ENCODE results near the gene PHKB. TPM values are rescaled to one million over a fixed set of nuclear protein-coding genes. Genes with fewer than 3 reads are reported as not detected.

Gene PHKB
- polyA plus RNA-seq, 1 donor from 2014 or later, result 99.5 TPM

GRCh38 chr16:47697826-47698225, 236.7 kb downstream of the PHKB start:
- Histone ChIP-seq H3K27me3 (ENCODE audit: insufficient read depth, low read depth, low read length) (no peaks in the 10 kb centered on the region), H3K27ac (ENCODE audit: low read length) (no peak overlapping the region), H3K9ac (ENCODE audit: low read length) (no peak overlapping the region), H4K20me1 (ENCODE audit: insufficient read depth) (no peaks in the 10 kb centered on the region), H3K4me3 (ENCODE audit: low read length) (no peak overlapping the region), H3K79me2 (replicated peaks; ENCODE audit: insufficient read depth, low read length) (no peaks in the 10 kb centered on the region), H3K4me2 (ENCODE audit: low read length) (no peak overlapping the region), H2AFZ (ENCODE audit: low read depth, low read length) (no peak overlapping the region), H3K9me3 (ENCODE audit: low read length) (no peaks in the 10 kb centered on the region), H3F3A (ENCODE audit: insufficient read depth, low read length, poor library complexity, severe bottlenecking) (no peaks in the 10 kb centered on the region), H3K36me3 (ENCODE audit: insufficient read depth, low read length) (peaks cover 7% of the 10 kb centered on the region), H3K9me2 (ENCODE audit: insufficient read depth, low read length) (no peaks in the 10 kb centered on the region)
- no peak for TF ChIP-seq RAD21 (conservative IDR thresholded peaks at IDR 0.05)
- no peak for TF ChIP-seq EZH2 (IDR thresholded peaks at IDR 0.05; ENCODE audit: borderline replicate concordance, insufficient read depth, low read length, poor library complexity, severe bottlenecking)
- no peak for TF ChIP-seq EP300 (conservative IDR thresholded peaks at IDR 0.05; ENCODE audit: poor library complexity, severe bottlenecking)
- TF ChIP-seq CTCF (IDR thresholded peaks at IDR 0.05; ENCODE audit: poor library complexity, severe bottlenecking), result no peak
- no peak for TF ChIP-seq POLR2AphosphoS5 (IDR thresholded peaks at IDR 0.05)
- no peak for TF ChIP-seq TAF1 (IDR thresholded peaks at IDR 0.05; ENCODE audit: low read depth)
- TF ChIP-seq SMC3 (conservative IDR thresholded peaks at IDR 0.05; ENCODE audit: poor library complexity), result no peak
- TF ChIP-seq REST (IDR thresholded peaks at IDR 0.05; ENCODE audit: borderline replicate concordance), result no peak
- TF ChIP-seq MXI1 (conservative IDR thresholded peaks at IDR 0.05; ENCODE audit: poor library complexity, severe bottlenecking), result no peak

- no peak overlapping the region for H3K9ac ChIP-seq (ENCODE audit: low read length)
- H4K20me1 ChIP-seq (ENCODE audit: insufficient read depth), result no peaks in the 10 kb centered on the region
- no peak overlapping the region for H3K4me3 ChIP-seq (ENCODE audit: low read length)
- no peak overlapping the region for H3K4me2 ChIP-seq (ENCODE audit: low read length)
- no peaks in the 10 kb centered on the region for H3K9me3 ChIP-seq (ENCODE audit: low read length)
- H3K27me3 ChIP-seq (ENCODE audit: insufficient read depth, low read depth, low read length), result no peaks in the 10 kb centered on the region
- no peaks in the 10 kb centered on the region for H3K9me2 ChIP-seq (ENCODE audit: insufficient read depth, low read length)
- H3F3A ChIP-seq (ENCODE audit: insufficient read depth, low read length, poor library complexity, severe bottlenecking), result no peaks in the 10 kb centered on the region
- TF ChIP-seq SMC3 (conservative IDR thresholded peaks at IDR 0.05; ENCODE audit: poor library complexity) (no peak), REST (IDR thresholded peaks at IDR 0.05; ENCODE audit: borderline replicate concordance) (peak; percentile 27), POLR2AphosphoS5 (IDR thresholded peaks at IDR 0.05) (peak; percentile 56), TAF1 (IDR thresholded peaks at IDR 0.05; ENCODE audit: low read depth) (no peak), CTCF (IDR thresholded peaks at IDR 0.05; ENCODE audit: poor library complexity, severe bottlenecking) (no peak), MXI1 (conservative IDR thresholded peaks at IDR 0.05; ENCODE audit: poor library complexity, severe bottlenecking) (no peak), EP300 (conservative IDR thresholded peaks at IDR 0.05; ENCODE audit: poor library complexity, severe bottlenecking) (peak; percentile 45), EZH2 (IDR thresholded peaks at IDR 0.05; ENCODE audit: borderline replicate concordance, insufficient read depth, low read length, poor library complexity, severe bottlenecking) (no peak), RAD21 (conservative IDR thresholded peaks at IDR 0.05) (no peak)
- no peaks in the 10 kb centered on the region for H3K36me3 ChIP-seq (ENCODE audit: insufficient read depth, low read length)
- H3K79me2 ChIP-seq (replicated peaks; ENCODE audit: insufficient read depth, low read length), result no peaks in the 10 kb centered on the region
- no peak overlapping the region for H2AFZ ChIP-seq (ENCODE audit: low read depth, low read length)
- H3K27ac ChIP-seq (ENCODE audit: low read length), result no peak overlapping the region
Observed at GRCh38 chr16:47699106-47699505, 238.0 kb downstream of the PHKB start.
